Measurements from ENCODE around the gene LCE6A. TPM values are rescaled to one million over a fixed set of nuclear protein-coding genes. Genes with fewer than 3 reads are reported as not detected.

LCE6A gene
- total and polyA plus RNA-seq, 12 donors, result not detected

GRCh38 chr1:152823294-152823693 lies 19.4 kb upstream of the LCE6A start:
- no peak overlapping the region for H3K4me3 ChIP-seq
- no peak for TF ChIP-seq CTCF (IDR thresholded peaks at IDR 0.05)
- intact Hi-C loops (cut with DNase I), result no loop called here
- no peak for DNase-seq
- H3K4me1 ChIP-seq, result no peaks in the 10 kb centered on the region
- no peak overlapping the region for H3K27ac ChIP-seq
- peaks cover 0 to 7% (median 0%) of the 10 kb centered on the region in 7 donors for H3K27me3 ChIP-seq
- no peaks in the 10 kb centered on the region for H3K36me3 ChIP-seq
- WGBS, 2 donors, result 26 to 33% methylated on average over 5 of the region's 5 CpGs
- no peak for ATAC-seq
- H3K9me3 ChIP-seq, result peaks cover 0 to 2% (median 0%) of the 10 kb centered on the region in 11 donors

GRCh38 chr1:152824964-152825363 lies 17.7 kb upstream of the LCE6A start:
- TF ChIP-seq CTCF (IDR thresholded peaks at IDR 0.05), result no peak
- H3K4me1 ChIP-seq, result no peaks in the 10 kb centered on the region
- peaks cover 0 to 15% (median 0%) of the 10 kb centered on the region in 7 donors for H3K27me3 ChIP-seq
- no peak for DNase-seq
- ATAC-seq, result no peak
- peaks cover 0 to 2% (median 0%) of the 10 kb centered on the region in 11 donors for H3K9me3 ChIP-seq
- no peak overlapping the region for H3K4me3 ChIP-seq
- H3K27ac ChIP-seq, result no peak overlapping the region
- intact Hi-C loops (cut with DNase I), result no loop called here
- no peaks in the 10 kb centered on the region for H3K36me3 ChIP-seq

GRCh38 chr1:152827173-152827572 lies 15.5 kb upstream of the LCE6A start, which contains the start of gene LCE1A:
LCE1A (plus strand) TSS chr1:152827473; CDS start chr1:152827473, 0 bp downstream.
- intact Hi-C loops (cut with DNase I), result no loop called here
- DNase-seq (no peak), ATAC-seq (no peak)
- Histone ChIP-seq H3K9me3 (no peaks in the 10 kb centered on the region), H3K27ac (no peak within 1 kb of the TSS), H3K27me3 (peaks cover 0 to 15% (median 0%) of the 10 kb centered on the region in 7 donors), H3K4me1 (no peaks in the 10 kb centered on the region), H3K4me3 (no peak within 1 kb of the TSS), H3K36me3 (no peaks in the 10 kb centered on the region)
- TF ChIP-seq CTCF (IDR thresholded peaks at IDR 0.05), result no peak
- WGBS, 2 donors, result 75 to 97% methylated on average over 2 of the region's 2 CpGs

GRCh38 chr1:152836870-152837269 lies 5.8 kb upstream of the LCE6A start:
- Histone ChIP-seq H3K9me3 (no peaks in the 10 kb centered on the region), H3K4me3 (no peak overlapping the region), H3K4me1 (no peaks in the 10 kb centered on the region), H3K36me3 (no peaks in the 10 kb centered on the region), H3K27me3 (no peaks in the 10 kb centered on the region), H3K27ac (no peak overlapping the region)
- ATAC-seq, result no peak
- intact Hi-C loops (cut with DNase I), result no loop called here
- WGBS, 2 donors, result 47 to 53% methylated on average over 2 of the region's 2 CpGs
- no peak for DNase-seq
- TF ChIP-seq CTCF (IDR thresholded peaks at IDR 0.05), result no peak
